ENCODE measurements around the gene NR1H2.

The NR1H2 gene

DNA sequence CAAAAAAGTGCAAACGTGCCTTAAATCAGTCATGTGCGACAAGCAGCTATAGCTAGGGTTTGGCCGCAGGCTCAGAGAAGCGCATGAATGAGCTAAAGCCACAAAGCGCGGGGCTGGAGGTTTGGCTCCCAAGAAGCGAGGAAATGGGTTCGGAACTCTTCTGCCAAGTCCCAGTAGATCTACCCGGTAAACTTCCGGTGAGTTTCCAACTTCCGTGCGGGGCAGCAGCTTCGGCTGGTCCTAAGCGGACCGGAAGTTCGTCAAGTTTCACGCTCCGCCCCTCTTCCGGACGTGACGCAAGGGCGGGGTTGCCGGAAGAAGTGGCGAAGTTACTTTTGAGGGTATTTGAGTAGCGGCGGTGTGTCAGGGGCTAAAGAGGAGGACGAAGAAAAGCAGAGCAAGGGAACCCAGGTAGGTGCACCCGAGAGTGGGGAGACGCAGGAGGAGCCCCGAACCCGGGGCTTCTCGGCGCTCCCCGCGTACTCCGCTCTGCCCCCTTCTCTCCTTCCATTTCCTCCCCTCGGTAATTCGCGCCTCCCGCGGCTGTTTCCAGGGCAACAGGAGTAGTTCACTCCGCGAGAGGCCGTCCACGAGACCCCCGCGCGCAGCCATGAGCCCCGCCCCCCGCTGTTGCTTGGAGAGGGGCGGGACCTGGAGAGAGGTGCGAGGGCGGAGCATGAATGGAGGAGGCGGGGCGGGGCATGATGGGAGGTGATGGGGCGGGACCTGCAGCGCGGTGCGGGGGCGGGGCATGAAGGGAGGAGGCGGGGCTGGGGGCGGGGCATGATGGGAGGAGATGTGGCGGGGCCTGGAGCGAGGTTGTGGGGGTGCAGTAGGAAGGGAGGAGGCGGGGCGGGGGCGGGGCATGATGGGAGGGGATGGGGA lies at the start of gene NR1H2:
NR1H2 (plus strand) TSS at position 292 of the 885 bp plus-strand sequence. CDS start 1,149 bp downstream, outside the sequence.
- Histone ChIP-seq H3K36me3 (ENCODE audit: low read depth) (peaks cover 25% of the 10 kb centered on the region), H3K4me1 (ENCODE audit: insufficient read depth, poor library complexity, severe bottlenecking) (no peaks in the 10 kb centered on the region), H3K27me3 (ENCODE audit: insufficient read depth, poor library complexity, severe bottlenecking) (no peaks in the 10 kb centered on the region), H3K9me3 (ENCODE audit: severe bottlenecking) (no peaks in the 10 kb centered on the region), H3K27ac (ENCODE audit: poor library complexity, severe bottlenecking) (peak within 1 kb of the TSS; percentile 79), H3K4me3 (ENCODE audit: severe bottlenecking) (peak within 1 kb of the TSS; percentile 64)
- DNase-seq (ENCODE audit: low spot score): peak; percentile 92
- peak; percentile 92 for ATAC-seq (ENCODE audit: low read depth)
- TF ChIP-seq, protein P1, sequence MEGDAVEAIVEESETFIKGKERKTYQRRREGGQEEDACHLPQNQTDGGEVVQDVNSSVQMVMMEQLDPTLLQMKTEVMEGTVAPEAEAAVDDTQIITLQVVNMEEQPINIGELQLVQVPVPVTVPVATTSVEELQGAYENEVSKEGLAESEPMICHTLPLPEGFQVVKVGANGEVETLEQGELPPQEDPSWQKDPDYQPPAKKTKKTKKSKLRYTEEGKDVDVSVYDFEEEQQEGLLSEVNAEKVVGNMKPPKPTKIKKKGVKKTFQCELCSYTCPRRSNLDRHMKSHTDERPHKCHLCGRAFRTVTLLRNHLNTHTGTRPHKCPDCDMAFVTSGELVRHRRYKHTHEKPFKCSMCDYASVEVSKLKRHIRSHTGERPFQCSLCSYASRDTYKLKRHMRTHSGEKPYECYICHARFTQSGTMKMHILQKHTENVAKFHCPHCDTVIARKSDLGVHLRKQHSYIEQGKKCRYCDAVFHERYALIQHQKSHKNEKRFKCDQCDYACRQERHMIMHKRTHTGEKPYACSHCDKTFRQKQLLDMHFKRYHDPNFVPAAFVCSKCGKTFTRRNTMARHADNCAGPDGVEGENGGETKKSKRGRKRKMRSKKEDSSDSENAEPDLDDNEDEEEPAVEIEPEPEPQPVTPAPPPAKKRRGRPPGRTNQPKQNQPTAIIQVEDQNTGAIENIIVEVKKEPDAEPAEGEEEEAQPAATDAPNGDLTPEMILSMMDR (IDR thresholded peaks at IDR 0.05; ENCODE audit: poor library complexity, severe bottlenecking): no peak

DNA sequence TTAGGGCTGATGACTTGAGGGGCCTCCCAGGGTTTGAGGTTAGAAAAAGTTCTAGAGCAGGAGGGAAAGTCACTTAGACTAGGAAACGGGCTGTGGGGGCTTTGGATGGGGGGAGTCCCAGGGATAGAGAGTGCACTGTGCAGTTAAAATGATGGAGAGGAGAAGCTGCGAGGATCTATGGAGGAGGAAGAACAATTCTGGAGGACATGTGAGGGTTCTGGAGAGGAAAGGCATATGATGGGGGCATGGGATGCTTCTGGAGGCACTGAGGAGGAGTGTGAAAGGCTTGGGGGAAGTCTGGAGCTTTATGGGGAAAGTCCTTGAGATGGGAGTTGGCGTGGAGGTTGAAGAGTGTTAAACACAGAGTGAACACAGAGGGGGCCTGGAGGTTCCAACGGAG lies 49.2 kb upstream of the NR1H2 start:
- Histone ChIP-seq H3K9me3 (ENCODE audit: severe bottlenecking) (peaks cover 4% of the 10 kb centered on the region), H3K27me3 (ENCODE audit: insufficient read depth, poor library complexity, severe bottlenecking) (peaks cover 45% of the 10 kb centered on the region), H3K36me3 (ENCODE audit: low read depth) (no peaks in the 10 kb centered on the region), H3K27ac (ENCODE audit: poor library complexity, severe bottlenecking) (no peak overlapping the region), H3K4me1 (ENCODE audit: insufficient read depth, poor library complexity, severe bottlenecking) (no peaks in the 10 kb centered on the region), H3K4me3 (ENCODE audit: severe bottlenecking) (no peak overlapping the region)
- DNase-seq (ENCODE audit: low spot score): peak; percentile 7
- ATAC-seq (ENCODE audit: low read depth): no peak
- TF ChIP-seq, protein P1 (IDR thresholded peaks at IDR 0.05; ENCODE audit: poor library complexity, severe bottlenecking): no peak

DNA sequence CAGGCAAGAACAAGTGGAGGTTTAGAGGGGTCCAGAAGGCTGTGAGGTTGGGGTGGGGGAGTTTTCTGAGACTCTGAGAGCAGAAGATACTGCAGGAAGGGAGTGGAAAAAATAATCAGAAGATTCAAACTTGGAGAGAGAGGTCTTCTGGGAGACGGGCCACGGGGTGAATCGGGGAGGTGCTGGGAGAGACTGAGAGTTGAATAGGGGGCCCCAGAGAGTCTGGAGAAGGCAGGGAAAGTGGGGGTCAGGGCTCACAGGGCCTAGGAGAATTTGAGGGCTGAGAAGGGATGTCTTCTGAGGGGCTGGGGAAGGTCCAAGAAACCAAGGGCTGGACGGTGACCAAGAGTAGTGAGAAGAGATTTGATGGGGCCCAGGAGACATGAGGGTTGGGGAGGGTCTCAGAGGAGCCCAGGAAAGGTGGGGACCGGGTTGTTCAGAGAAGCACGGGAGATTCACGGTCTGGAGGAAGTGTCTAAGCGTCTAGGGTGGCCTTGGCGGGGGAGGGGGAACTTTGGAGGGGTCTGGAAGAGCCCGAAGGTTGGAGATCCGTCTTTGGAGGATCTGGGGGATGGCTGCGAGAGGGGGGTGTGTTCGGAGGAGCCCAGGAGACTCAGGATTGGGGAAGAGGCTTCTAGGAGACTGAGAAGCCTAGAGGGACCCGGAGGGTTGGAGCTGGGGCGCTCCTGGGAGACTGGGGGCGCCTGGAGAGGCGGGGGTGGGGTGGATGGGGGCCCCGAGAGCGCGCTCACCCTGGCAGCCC lies 48.6 kb upstream of the NR1H2 start:
- no peak for ATAC-seq (ENCODE audit: low read depth)
- H3K4me3 ChIP-seq (ENCODE audit: severe bottlenecking): no peak overlapping the region
- peak; percentile 35 for DNase-seq (ENCODE audit: low spot score)
- no peaks in the 10 kb centered on the region for H3K4me1 ChIP-seq (ENCODE audit: insufficient read depth, poor library complexity, severe bottlenecking)
- peaks cover 51% of the 10 kb centered on the region for H3K27me3 ChIP-seq (ENCODE audit: insufficient read depth, poor library complexity, severe bottlenecking)
- no peaks in the 10 kb centered on the region for H3K36me3 ChIP-seq (ENCODE audit: low read depth)
- H3K9me3 ChIP-seq (ENCODE audit: severe bottlenecking): peaks cover 4% of the 10 kb centered on the region
- no peak overlapping the region for H3K27ac ChIP-seq (ENCODE audit: poor library complexity, severe bottlenecking)
- TF ChIP-seq, protein P1 (IDR thresholded peaks at IDR 0.05; ENCODE audit: poor library complexity, severe bottlenecking): no peak

DNA sequence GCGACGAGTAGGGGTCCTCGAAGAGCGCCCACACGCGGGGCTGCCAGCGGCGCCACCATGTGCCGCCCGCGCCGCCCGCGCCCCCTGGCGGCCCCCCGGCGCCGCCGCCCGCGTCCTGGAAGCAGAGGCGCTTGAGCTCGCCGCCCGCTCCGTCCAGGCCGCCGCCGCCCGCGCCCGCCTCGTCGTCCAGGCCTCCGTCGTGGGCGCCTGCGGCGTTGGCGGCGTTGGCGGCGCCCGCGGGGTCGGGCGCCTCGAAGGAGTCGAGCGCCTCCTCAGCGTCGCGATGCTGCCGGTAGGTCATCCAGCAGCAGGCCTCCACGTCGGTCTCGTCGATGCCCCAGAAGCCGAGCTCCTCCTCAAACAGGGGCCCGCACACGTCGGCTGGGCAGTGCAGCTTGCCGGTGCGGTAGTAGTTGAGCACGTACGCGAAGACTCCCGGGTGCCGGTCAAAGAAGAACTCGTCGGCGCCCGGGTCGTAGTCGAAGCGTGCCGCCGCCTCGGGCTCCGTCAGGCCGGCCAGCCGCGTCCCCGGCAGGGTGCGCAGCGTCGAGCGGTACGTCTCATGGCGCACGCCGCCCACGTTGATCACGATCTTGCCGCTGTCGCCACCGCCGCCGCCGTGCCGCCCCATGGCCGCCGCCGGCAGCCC lies 47.9 kb upstream of the NR1H2 start:
- Histone ChIP-seq H3K9me3 (ENCODE audit: severe bottlenecking) (peaks cover 4% of the 10 kb centered on the region), H3K36me3 (ENCODE audit: low read depth) (no peaks in the 10 kb centered on the region), H3K27me3 (ENCODE audit: insufficient read depth, poor library complexity, severe bottlenecking) (peaks cover 55% of the 10 kb centered on the region), H3K4me1 (ENCODE audit: insufficient read depth, poor library complexity, severe bottlenecking) (no peaks in the 10 kb centered on the region), H3K27ac (ENCODE audit: poor library complexity, severe bottlenecking) (no peak overlapping the region), H3K4me3 (ENCODE audit: severe bottlenecking) (peak overlapping the region; percentile 21)
- TF ChIP-seq, protein P1 (IDR thresholded peaks at IDR 0.05; ENCODE audit: poor library complexity, severe bottlenecking): peak; percentile 45
- DNase-seq (ENCODE audit: low spot score) (peak; percentile 45), ATAC-seq (ENCODE audit: low read depth) (no peak)

Measured in RWPE2 (cell line).